Measurements from ENCODE around the gene MYEF2. TPM values are rescaled to one million over a fixed set of nuclear protein-coding genes. Genes with fewer than 3 reads are reported as not detected.

The MYEF2 gene
- total RNA-seq, 1 donor from 2014 or later, result 21.9 TPM

DNA sequence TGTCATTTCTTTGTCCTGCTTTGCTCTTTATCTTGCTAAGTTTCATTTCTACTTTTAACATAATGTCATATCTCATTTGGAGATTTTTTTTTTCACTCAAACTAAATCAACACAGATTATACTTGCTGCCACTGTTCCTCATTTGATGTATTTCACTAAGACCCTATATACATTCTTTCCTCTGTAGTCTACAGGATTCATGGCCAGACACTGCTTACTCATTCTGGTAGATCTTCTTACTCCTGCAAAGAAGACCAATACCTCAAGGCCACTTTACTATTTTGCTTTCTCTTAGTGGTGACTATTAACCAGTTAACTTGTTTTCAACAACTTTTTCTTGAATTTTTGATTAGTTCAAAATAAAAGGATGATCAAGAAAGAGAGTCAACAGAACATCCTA is 30.7 kb downstream of the MYEF2 start:
- no peak for DNase-seq (ENCODE audit: extremely low read depth, low read depth, low spot score)

DNA sequence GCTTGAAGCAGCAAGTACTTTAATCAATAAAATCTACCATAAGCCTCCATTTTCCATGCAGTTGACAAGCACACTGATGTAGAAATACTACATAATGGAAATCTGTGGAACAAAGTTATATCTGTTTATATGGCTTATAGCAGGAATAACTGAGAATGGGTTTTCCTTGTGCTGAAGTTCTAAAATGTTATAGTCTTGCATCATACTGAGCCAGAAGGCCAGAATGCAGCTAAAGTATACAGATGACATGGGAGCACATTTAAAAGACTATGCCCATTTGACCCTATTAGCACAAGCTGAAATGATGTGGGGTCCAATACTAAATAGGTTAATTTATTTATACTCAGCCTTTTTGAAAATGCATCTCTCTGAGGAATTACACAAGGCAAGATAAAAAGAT is 32.2 kb downstream of the MYEF2 start:
- no peak for DNase-seq (ENCODE audit: extremely low read depth, low read depth, low spot score)

DNA sequence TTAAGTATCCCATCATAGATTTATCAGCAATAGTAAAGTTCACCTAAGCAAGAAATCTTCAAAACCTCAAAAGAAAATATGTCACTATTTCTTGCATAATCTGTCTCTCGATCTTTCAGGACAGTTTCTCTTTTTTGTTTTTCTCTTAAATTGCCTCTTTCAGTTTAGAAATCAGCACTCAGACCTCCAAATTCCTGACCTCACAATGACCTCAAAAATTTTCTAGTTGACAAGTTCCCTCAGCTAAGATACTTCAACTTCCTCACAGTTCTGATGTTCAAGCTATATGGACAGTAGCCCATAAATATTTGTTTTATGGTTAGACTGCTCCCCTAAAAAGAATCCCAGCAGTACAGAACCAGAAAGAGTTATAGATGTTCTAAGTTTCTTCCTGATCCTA is 33.2 kb downstream of the MYEF2 start:
- DNase-seq (ENCODE audit: extremely low read depth, low read depth, low spot score), result no peak

DNA sequence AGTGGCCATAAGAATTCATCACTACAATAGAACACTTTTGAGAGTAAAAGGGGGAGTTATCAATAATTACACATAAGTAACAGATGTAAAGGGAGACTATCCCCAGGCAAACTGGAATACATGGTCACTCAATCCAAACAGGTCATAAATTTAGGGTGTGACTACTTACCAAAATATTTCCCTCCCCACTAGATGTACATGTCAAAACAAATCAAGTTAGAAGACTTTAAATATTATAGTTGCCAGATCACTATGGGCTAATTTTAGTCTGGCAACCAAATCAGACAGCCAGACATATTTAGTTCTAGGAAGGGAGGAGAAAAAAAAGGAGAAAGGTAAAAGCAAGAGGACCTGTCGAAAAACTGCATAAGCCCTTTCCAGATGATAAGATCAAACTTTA is 34.2 kb downstream of the MYEF2 start:
- DNase-seq (ENCODE audit: extremely low read depth, low read depth, low spot score), result no peak

DNA sequence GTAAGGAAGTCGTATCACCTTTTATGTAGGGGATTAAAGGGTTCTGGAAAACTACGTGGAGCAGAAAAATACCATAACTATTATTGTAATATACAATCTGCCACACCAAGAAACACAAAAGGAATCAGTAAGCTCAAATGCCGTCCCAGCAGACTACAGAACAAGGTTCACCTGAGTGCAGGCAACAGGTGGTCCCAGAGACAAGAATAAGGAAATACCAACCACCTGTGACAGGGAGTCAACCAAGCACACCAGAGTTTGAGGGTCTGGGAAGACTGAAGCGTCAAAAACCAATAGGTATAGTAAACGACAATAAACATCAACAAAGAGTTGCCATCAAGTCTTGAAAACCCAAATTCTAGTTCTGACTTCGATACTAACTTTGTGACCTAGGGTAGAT is 45.2 kb downstream of the MYEF2 start:
- no peak for DNase-seq (ENCODE audit: extremely low read depth, low read depth, low spot score)

DNA sequence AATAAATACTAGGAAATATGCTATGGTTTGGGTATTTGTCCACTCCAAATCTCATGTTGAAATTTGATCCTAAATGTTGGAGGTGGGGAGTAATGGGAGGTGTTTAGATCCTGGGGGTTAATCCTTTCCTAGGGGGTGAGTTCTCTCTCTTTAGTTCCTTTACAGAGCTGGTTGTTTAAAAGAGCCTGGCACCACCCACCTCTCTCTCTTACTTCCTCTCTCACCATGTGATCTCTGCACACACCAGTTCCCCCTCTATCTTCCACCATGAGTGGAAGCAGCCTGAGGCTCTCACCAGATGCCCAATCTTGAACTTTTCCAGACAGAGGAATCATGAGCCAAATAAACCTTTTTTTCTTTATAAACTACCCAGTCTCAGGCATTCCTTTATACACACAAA is 46.8 kb downstream of the MYEF2 start:
- DNase-seq (ENCODE audit: extremely low read depth, low read depth, low spot score), result no peak

DNA sequence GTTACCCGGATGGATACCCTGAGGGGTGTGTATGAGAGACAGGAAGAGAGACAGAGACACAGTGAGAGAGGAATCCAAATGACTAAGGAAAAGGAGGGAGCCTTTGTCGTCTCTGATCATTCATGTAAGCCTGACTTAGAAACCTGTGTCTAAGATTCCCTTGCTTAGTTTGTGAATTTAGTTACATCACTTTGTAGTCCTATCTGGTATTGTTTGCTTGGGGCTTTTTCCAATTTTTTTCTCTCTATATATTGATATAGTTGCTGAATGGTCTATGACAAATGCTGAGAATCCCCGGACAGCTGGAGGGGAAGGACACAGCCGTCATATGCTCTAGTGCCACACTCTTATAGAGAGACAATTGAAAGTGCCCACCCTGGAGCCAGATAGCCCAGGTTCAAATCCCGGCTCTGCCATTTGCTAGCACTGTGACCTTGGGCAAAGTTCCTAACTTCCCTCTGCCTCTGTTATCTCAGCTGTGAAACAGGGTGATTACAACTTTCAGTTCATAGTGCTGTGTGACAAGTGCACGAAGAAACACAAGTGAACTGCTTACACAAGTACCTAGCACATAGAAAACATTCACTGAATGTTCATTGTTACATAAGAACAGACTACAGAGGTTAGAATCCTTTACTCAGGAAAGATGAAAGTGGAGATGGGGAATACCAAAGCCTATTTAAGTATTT is 51.3 kb downstream of the MYEF2 start:
- DNase-seq (ENCODE audit: extremely low read depth, low read depth, low spot score), result no peak

DNA sequence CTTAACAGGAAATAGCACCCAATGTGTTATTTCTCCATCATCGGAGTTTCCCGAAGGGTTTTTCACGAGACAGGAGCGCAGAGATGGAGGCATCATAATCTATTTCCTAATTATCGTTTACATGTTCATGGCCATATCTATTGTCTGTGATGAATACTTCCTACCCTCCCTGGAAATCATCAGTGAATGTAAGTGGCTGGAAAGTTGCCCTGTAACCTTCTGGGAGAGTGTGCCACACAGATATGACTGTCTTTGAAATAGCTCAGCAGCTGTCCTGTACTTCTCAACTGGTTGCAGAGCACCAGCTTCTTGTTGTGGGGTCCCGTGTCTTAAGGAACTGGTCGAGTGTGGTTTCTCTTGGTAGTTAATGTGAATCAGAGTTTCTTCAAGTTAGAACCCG is 56.2 kb downstream of the MYEF2 start:
- DNase-seq (ENCODE audit: extremely low read depth, low read depth, low spot score), result no peak

DNA sequence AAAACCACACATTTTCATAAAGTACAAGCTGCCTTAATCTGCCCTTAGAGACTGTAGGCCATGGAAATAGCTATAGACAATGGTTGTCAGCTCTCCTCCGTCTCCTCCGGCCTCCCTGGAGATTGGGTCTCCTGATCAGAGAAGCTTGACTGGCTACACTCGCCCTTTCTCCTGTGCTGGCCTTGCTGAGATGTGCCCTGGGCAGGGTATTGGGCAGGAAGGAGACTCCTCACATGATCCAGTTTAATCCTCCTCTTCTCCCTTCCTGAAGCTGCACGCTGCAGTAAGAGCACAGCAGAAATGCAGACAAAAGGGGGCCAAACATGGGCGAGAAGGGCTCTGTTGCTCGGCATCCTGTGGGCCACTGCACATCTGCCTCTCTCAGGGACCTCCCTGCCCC is 57.4 kb downstream of the MYEF2 start, which contains the start of gene SLC24A5:
Gene SLC24A5 (plus strand): TSS at position 246 of the 400 bp plus-strand sequence. CDS start 55 bp downstream, at position 301.
- no peak for DNase-seq (ENCODE audit: extremely low read depth, low read depth, low spot score)

DNA sequence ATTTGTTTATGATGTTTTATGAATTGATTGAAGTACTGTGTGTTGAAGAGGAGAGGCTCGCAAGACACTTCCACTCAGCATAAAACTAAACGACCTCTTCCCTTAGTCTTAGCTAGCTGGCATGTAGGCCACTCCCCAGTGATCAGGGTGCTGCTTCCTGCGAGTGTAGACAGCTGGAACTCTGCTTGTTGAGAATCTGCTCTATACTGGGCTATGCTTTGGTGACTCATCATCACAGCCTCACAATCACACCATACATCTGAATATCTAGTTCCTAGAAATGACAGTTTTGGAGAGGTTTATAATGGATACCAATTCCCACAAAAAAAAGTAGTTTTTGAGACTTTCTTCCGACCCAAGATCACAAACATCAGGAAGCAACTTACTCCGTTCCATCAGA is 58.8 kb downstream of the MYEF2 start:
- DNase-seq (ENCODE audit: extremely low read depth, low read depth, low spot score), result no peak

DNA sequence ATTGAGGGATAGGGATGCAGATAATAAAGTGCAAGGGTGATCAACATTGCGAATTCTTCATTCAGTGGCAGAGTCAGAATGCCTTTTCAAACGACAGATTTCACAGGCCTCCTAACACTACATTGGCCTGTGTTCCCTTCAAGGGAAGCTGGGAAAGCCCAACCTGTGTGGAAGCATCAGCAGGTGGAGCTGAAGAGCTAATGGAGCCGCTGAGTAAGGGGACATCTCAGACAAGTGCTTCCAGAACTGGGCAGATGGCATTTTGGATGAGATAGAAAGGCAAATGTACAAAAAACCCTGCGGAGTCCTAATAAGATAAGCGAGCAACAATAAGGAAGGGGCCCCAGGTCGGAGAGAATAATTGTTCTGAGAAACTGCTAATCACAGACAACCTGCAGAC is 65.9 kb downstream of the MYEF2 start:
- DNase-seq (ENCODE audit: extremely low read depth, low read depth, low spot score), result peak; percentile 4

DNA sequence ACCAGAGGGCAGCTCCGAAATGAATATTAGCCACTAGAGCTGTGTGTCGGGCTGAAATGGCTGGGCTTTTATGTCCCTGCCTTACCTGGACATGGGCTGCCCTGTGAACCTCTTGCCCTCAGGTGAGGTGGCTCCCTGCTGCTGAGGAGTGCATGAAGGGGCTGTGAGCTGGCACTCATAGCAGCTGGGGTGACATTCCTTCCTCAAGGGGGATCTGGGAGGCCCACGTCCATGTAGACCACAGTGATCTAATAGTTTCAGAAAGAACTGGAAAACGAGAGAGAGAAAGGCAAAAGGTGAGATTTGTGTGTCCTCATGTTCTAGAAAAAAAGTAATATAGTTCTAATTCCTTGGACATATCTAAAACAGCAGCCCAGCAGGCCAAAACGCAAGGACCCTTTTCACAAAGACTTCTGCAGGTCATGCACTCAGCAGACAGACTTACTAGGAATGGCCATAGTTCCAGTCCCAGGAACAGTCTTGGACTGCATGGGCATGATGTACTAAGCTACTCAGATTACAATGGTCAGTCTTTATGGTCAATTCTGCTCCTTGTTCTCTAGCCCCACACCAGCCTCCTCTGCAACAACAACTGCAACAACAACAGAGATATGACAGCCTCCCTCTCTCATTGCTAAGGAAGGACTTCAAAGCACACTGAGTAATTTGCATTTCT is 68.1 kb downstream of the MYEF2 start:
- DNase-seq (ENCODE audit: extremely low read depth, low read depth, low spot score), result no peak

DNA sequence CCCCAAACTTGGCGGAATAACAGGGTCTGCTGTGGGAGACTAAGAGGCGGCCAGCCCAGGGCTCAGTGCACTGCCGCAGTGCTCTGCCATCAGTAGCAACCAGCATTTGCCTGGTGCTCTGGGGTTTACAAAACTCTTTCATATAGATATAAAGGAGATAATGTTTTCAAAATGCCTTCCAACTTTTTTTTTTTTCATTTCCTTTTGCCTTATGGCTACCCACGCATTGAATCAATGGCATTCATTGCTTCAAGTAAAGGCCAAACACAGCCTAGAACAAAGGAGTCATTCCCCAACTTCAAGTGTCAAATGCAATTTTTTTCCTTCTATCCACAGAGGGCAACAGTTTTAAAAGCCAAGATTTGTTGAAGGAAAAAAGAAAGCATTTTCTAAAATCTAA is 68.9 kb downstream of the MYEF2 start:
- no peak for DNase-seq (ENCODE audit: extremely low read depth, low read depth, low spot score)

DNA sequence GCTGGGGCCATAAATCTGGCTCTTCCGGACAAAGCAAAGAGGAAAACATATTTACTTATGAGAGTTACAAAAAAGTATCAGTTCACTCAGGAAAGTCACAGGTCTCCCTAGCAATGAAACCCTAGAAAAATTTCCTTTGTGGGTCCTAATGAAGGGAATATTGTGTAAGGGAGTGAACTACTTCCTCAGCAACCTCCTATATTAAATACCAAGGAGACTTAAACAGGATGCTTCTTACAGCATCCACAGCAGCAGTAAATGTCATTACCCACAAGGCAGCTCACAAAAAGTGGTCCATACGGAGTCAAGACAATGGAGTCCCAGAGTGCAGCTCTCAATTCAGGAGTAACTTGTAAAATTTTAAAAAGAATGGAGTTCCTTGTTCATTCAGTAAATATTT is 72.2 kb downstream of the MYEF2 start:
- DNase-seq (ENCODE audit: extremely low read depth, low read depth, low spot score), result no peak

DNA sequence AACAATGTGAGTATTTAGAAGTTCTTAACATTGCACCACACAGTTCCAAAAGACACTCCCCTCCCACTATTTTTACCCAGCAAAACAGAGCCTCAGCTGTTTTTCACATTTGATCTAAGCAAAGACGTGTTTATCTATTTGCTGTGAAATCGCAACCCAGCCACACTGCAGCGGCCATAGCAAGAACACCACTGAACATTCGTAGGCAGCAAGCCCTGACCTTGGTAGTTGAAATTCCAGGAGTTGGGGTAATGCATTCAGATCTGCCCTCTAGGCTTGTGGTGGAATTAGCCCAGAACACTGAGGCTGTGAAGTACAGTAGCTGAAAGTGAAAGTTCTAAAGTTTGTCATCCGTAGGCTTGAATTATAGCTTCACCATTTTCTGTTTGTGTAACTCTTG is 74.4 kb downstream of the MYEF2 start:
- no peak for DNase-seq (ENCODE audit: extremely low read depth, low read depth, low spot score)

DNA sequence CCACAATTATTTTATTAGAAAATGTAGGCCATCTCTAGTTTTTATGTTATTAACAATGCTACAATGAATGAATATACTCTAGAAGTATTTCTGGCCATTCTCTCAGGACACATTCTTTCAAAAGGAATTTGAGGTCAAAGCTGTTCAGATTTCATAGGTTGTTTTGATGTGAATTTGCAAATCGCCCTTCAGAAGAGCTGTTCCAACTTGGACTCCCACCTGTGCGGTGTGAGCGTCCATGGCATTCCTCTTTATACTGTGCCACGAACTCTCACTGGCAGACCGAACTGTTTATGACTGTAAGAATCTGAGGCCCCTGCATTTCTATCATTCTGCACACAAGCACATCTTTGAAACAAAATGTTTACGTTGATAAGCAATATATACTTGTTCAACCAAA is 75.9 kb downstream of the MYEF2 start:
- DNase-seq (ENCODE audit: extremely low read depth, low read depth, low spot score), result no peak

DNA sequence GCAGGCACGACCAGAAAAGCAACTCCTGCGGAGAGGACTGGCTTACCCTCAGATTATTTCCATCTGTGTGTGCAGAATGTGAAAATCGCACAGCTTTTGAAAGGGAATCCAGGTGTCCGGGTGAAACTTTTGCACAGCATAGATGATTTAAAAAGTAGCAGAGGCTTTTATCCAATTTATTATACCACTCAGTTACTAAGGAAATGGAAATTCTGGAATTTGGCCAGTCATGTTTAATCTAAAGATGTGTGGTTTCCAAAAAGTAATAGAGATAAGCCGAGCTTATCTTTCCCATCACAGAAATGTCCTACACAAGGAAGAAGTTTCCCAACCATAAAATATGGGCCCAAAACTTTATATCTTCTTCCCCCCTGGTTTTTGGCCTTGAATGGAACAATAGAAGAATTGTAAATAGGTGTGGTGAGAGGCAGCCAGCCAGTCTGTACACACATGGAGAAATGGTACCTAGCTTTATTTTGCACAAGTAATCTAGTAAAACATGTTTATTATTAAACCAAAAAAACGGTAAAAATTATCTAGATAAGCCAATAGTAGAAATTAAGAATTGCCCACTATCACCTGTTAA is 76.6 kb downstream of the MYEF2 start:
- no peak for DNase-seq (ENCODE audit: extremely low read depth, low read depth, low spot score)

DNA sequence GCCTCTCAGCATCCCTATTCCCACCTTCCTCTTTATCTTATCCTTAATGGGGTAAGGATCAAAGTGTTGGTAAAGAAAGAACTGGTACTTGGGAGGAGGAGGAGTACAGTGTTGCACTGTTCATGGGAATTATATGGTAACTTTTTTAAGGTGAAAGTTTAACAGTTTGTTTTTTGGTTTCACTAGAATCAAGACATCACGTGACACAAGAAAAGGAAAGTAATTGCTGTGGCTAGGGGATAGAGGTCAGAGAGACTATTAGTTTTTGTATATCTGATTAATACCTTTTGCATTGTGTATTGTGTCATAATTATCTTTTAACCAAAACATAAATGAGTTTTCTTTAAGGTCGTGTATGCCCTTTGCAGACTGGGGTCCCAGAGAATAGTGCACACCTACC is 80.8 kb downstream of the MYEF2 start:
- DNase-seq (ENCODE audit: extremely low read depth, low read depth, low spot score), result no peak

DNA sequence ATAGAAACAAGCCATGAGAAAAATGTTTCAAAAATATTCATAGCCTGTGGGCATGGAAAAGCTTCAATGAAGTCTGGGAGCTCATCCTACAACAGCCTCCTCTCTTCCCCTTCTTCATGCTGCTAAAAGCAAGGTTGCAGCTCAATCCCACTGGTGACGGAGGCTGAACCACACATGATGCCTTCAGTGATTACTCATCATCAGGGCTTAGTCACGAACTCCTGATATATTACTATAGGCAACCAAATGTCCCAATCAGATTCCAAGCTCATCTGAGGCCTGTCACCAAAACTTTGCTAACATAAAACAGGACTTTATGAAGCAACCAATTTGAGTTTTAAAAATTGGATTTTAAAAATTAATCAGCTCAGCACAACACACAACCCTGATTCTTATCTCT is 81.3 kb downstream of the MYEF2 start:
- DNase-seq (ENCODE audit: extremely low read depth, low read depth, low spot score), result no peak

DNA sequence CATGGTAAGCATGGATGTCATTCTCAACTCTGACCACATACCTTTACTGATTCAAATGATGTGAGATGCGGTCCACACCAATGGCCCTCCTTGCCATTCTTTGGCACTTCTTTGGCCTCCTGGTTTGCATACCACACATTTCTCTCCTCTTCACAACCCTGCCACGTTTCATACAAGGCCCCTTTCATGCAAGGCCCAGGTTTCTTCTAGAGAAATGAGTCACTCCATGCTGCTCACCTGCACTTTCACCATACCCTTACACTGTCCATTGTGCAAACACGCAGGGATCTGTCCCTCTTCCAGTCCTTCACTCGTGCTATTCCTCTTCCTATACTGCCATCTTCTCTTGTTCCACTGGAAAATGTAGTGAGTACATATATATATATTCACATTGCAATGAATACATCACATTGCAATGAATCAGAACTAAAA is 81.7 kb downstream of the MYEF2 start:
- no peak for DNase-seq (ENCODE audit: extremely low read depth, low read depth, low spot score)

DNA sequence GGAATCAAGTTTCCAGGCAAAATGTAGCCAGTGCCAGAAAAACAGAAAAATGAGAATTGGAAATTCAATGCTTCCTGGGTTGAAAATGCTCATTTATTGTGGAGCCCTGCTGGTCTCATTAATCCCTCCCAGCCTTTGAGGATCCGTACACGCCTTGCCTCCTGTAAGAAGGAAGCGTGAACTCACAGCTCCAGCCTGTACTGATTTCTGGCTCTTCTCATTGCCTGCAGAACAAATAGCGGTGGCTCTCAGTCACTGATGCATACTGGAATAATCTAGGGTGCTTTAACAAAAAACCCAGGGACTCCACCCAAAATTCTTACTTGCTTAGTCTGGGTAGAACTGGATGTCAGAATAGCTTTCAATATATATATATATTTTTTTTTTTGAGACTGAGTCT is 86.6 kb downstream of the MYEF2 start:
- DNase-seq (ENCODE audit: extremely low read depth, low read depth, low spot score), result no peak

DNA sequence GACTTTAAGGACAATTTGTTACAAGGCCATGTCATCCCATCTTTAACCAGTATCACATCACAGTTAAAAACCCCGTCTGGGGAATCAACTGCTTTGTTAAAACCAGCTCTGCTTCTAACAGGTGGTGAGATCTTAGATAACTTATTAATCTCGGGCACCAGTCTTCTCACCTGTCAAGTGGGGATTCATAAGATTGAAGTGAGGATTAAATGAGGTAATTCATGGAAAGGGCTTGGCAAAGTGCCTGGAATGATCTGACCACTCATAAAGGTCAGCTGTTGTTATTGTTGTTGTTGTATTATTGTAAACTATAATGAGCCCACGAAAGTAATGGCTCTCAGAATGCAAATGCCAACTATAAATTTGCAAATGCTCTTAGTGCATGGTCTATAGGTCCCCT is 87.4 kb downstream of the MYEF2 start:
- no peak for DNase-seq (ENCODE audit: extremely low read depth, low read depth, low spot score)

Measured in glomerular endothelial cell (primary cell).